Coronary artery (tissue), 2 donors: ENCODE data around the gene VANGL1.

Source experiments
- DNase-seq: peaks from one replicate; pipeline ENCODE4 v3.0.0-alpha.2; 2017; ENCODE audit warnings: low spot score
- H3K27ac ChIP-seq, 2 donors: fragments of 200-600 bp; sonication (generic); one replicate each; pipeline ENCODE4 v1.5.1; 2016 to 2019
- H3K4me3 ChIP-seq: fragments of 200-600 bp; sonication (generic); 2 replicates; pipeline ENCODE4 v1.5.1; 2016; ENCODE audit warnings: mild to moderate bottlenecking, moderate library complexity
- TF ChIP-seq, protein P1 (sequence below): fragments of 200-600 bp; sonication (generic); IDR thresholded peaks from one replicate; pipeline ENCODE4 v1.5.1; 2019; ENCODE audit warnings: antibody characterized with exemption

The VANGL1 gene

DNA sequence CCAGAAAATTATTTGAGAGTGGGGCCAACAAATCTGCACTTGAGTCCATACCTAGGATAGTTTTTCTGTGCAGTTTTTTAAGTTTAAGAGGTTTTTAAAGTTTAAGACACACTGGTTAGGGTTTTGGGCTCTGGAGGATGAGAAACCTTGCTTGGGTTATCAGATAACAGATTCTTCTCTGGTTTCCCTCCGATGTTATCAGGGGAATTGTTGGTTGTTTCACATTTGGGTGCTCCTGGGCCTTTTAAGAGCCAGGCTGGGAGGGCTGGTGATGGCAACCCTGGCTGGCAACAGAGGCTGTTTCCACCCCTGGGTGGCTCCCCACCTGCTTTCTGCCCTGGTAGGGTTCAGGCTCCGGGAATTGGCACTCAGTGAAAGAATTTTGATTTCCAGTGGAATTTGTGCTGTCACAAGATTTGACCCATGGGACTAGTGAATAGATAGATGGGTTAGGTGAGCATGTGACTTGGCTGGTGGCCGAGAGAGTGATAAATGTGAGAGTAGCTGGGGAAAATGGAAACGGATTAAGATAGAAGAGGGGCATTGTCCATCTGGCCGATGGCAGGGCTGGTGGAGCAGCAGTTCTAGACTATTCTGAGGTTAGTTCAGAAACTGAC is 14.8 kb downstream of the VANGL1 start:
- H3K27ac ChIP-seq: no peak overlapping the region
- TF ChIP-seq, protein P1, sequence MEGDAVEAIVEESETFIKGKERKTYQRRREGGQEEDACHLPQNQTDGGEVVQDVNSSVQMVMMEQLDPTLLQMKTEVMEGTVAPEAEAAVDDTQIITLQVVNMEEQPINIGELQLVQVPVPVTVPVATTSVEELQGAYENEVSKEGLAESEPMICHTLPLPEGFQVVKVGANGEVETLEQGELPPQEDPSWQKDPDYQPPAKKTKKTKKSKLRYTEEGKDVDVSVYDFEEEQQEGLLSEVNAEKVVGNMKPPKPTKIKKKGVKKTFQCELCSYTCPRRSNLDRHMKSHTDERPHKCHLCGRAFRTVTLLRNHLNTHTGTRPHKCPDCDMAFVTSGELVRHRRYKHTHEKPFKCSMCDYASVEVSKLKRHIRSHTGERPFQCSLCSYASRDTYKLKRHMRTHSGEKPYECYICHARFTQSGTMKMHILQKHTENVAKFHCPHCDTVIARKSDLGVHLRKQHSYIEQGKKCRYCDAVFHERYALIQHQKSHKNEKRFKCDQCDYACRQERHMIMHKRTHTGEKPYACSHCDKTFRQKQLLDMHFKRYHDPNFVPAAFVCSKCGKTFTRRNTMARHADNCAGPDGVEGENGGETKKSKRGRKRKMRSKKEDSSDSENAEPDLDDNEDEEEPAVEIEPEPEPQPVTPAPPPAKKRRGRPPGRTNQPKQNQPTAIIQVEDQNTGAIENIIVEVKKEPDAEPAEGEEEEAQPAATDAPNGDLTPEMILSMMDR: no peak
- DNase-seq: peak; percentile 19
- no peak overlapping the region for H3K4me3 ChIP-seq

DNA sequence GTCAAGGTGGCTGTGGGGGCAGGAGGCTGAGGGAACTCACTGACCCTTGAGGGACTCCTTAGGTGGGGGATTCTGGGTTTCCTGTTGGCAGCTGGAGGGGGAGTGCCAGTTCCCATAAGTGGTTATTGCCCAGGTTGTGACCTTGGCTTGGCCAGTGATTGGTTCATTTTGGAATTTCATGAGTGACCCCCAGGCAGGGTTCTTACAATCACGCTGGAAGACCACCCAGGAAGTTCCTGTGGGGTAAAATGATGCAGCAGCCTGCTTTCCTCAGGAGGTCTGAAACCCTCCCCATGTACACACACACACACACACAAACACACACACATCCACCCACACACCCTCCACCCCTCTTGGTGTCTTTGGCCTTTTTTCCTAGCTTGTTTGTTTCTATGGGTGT is 16.9 kb downstream of the VANGL1 start:
- H3K27ac ChIP-seq: no peak overlapping the region
- H3K4me3 ChIP-seq: no peak overlapping the region
- TF ChIP-seq, protein P1: no peak
- DNase-seq: no peak

DNA sequence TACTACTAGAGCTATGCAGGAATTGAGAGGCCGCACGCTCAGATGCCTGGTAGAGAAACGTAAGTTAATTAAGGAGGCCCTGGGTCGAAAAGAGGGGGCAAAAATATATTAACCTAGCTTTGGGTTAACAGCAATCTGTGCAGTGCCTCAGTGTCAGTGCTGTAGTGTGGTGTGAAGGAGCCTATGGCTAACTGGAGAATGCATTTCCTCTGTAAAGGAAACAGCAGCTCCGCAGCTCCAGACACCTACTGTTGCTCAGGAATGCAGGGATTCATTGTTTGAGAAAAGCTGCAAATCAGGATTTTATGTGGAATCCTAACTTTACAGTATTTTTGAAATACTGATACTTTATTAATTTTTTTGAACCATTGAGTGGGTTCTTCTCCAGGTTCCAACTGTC is 18.4 kb downstream of the VANGL1 start:
- TF ChIP-seq, protein P1: no peak
- DNase-seq: no peak
- H3K27ac ChIP-seq: no peak overlapping the region
- H3K4me3 ChIP-seq: no peak overlapping the region

DNA sequence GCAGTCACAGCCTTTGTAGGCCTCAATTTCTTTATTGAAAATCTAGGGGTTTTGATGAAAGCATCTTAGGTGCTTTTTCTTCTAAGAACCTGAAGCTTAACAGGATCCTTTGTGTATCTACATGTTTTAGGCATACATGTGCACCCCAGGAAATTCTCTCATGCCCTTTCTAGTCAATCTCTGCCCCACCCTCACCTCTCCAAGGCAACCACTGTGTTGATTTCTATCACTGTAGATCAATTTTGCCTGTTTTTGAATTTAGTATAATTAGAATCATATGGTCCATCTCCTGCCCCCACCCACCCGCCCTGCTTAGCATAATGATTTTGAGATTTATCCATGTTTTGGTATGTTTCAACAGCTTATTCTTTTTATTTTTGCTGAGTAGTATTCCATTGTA is 19.4 kb downstream of the VANGL1 start:
- TF ChIP-seq, protein P1: no peak
- Histone ChIP-seq H3K4me3 (no peak overlapping the region), H3K27ac (no peak overlapping the region)
- DNase-seq: no peak

DNA sequence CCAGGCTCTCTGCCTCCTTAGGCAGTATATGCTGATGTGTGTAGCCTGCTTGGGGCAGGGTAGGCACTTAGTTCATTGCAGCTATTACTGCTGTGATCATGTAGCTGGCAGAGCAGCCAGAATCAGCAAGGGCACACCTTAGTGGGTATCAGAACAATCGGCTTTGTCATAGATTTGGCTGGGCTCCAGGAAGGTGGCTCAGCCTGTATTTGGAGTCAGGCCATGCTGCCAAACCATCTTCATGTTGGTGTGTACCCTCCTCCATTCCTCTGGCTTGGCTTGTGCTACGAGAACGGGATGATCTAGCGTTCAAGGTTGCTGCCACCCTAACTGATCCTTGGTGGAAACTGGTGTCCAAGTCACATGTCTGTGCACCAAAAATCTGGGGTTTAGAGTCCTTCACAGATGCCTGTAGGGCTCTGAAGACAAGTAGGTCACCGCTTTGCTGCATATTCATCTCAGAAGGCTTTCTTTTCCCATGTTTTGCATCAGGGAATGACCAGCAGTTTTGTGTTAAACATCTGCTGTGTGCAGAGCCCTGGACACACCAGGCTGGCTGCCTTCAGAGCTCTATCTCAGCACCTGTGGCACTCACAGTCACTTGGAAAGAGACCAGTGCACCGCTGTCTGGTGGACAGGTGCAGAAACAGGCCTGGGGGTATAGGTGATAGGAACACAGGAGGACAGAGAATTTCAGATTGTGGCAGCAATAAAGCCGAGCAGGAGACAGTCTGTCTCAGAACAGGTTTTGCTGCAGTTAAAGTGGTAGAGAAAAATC is 23.7 kb downstream of the VANGL1 start:
- Histone ChIP-seq H3K4me3 (no peak overlapping the region), H3K27ac (no peak overlapping the region)
- no peak for DNase-seq
- TF ChIP-seq, protein P1: no peak

DNA sequence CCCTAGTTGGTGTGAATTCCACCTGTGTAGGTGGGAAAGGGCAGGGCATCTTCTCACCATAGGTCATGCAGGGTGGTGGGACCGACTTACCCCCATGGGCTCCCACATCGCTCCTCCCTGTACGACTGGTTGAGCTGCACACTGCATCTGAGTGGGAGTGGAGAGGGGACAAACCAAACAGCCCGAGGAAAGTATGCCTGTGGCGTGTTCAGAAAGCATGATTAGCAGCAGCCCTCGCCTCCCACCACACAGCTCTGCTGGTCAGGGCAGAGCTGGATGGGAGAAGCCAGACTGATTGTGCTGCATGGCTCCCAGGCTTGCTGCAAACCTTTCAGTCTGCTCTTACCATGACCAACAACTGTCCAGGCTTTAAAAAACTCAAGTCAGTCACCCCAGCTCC is 24.4 kb downstream of the VANGL1 start:
- no peak overlapping the region for H3K27ac ChIP-seq
- H3K4me3 ChIP-seq: no peak overlapping the region
- TF ChIP-seq, protein P1: no peak
- no peak for DNase-seq

DNA sequence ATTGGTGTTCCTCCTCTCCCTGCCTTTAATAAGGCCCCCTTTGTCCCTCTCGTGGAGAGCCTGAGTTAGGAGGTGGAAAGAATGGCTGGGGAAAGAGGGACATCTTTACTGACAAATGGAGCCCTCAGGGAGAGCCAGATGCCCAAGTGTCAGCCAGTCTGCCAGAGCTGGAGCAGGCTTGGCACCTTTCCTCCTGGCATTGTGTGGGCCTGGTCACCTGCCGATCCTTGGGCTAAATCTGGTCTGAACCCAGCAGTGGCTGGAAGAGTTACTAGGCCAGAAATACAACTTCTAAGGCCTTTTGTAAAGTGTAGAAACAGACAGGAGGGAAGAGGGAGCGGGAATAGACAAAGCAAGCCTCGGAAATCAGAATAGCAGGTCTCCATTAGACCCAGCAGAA is 24.9 kb downstream of the VANGL1 start:
- Histone ChIP-seq H3K27ac (peak overlapping the region; percentile 1 to 39), H3K4me3 (no peak overlapping the region)
- no peak for DNase-seq
- TF ChIP-seq, protein P1: no peak
